IMR-90 (cell line): ENCODE results near the gene RMND5A. TPM values are rescaled to one million over a fixed set of nuclear protein-coding genes. Genes with fewer than 3 reads are reported as not detected.

Source experiments
- ATAC-seq: fragments of 200-7000 bp; cut with Tn5 transposase; 2 replicates; pipeline ENCODE4 v1.9.1; 2020; ENCODE audit warnings: low read depth, mild to moderate bottlenecking, moderate library complexity
- BruUV-seq: library from RNA; stranded (reverse); fragments of 400-500 nt; replicated peaks from 2 replicates; lab custom pipeline; 2021; lab: Mats Ljungman, UMichigan
- CTCF ChIA-PET: fragments of 300-600 bp; formaldehyde crosslinking; extraction: SDS; loops from one replicate; lab custom pipeline; 2021; ENCODE audit warnings: antibody characterized with exemption; lab: Yijun Ruan, JAX
- POLR2A ChIA-PET: fragments of 300-600 bp; sonication (Branson Sonifier 250); formaldehyde crosslinking; loops from one replicate; lab custom pipeline; 2022; ENCODE audit warnings: antibody characterized with exemption; ENCODE audit not compliant: unreplicated experiment; lab: Charles Lee
- DNase-seq: peaks from one replicate; pipeline ENCODE4 v3.0.0; 2013
- H2AFZ ChIP-seq: replicated peaks from 2 replicates; pipeline ENCODE3; 2013; ENCODE audit warnings: low read length, mild to moderate bottlenecking; ENCODE audit not compliant: poor library complexity
- H2AK5ac ChIP-seq: 2 replicates; pipeline ENCODE4 v1.6.1; 2013; ENCODE audit warnings: low read depth, low read length, inconsistent platforms
- H2AK9ac ChIP-seq: replicated peaks from 2 replicates; pipeline ENCODE3; 2013; ENCODE audit warnings: mild to moderate bottlenecking, low read depth, low read length, moderate library complexity; ENCODE audit not compliant: poor library complexity
- H2BK120ac ChIP-seq: 2 replicates; pipeline ENCODE4 v1.6.1; 2013; ENCODE audit warnings: low read depth, low read length, inconsistent platforms
- H2BK15ac ChIP-seq: 3 replicates; pipeline ENCODE4 v1.6.1; 2013; ENCODE audit warnings: low read depth, low read length, inconsistent platforms
- H2BK20ac ChIP-seq: 2 replicates; pipeline ENCODE4 v1.6.1; 2013; ENCODE audit warnings: low read depth, mild to moderate bottlenecking, inconsistent platforms, low read length, moderate library complexity
- H2BK5ac ChIP-seq: 2 replicates; pipeline ENCODE4 v1.6.1; 2013; ENCODE audit warnings: mild to moderate bottlenecking, low read depth, low read length, inconsistent platforms; ENCODE audit not compliant: poor library complexity, severe bottlenecking
- H3K14ac ChIP-seq: replicated peaks from 2 replicates; pipeline ENCODE4 v1.6.1; 2013; ENCODE audit warnings: low read depth, low read length, inconsistent platforms
- H3K18ac ChIP-seq: 2 replicates; pipeline ENCODE4 v1.6.1; 2013; ENCODE audit warnings: low read depth, low read length, control low read depth
- H3K23ac ChIP-seq: 2 replicates; pipeline ENCODE4 v1.6.1; 2013; ENCODE audit warnings: low read depth, low read length, inconsistent platforms
- H3K27ac ChIP-seq: 2 replicates; pipeline ENCODE4 v1.5.1; 2013; ENCODE audit warnings: mild to moderate bottlenecking, control low read depth, low read length; ENCODE audit not compliant: insufficient read depth
- H3K27me3 ChIP-seq: 2 replicates; pipeline ENCODE4 v1.6.1; 2013; ENCODE audit warnings: low read length; ENCODE audit not compliant: control insufficient read depth, insufficient read depth
- H3K36me3 ChIP-seq: 2 replicates; pipeline ENCODE4 v1.6.1; 2013; ENCODE audit warnings: low read length, mixed read lengths; ENCODE audit not compliant: control insufficient read depth, insufficient read depth
- H3K4ac ChIP-seq: 2 replicates; pipeline ENCODE4 v1.6.1; 2013; ENCODE audit warnings: low read depth, low read length, inconsistent platforms
- H3K4me1 ChIP-seq: 2 replicates; pipeline ENCODE4 v1.6.1; 2013; ENCODE audit warnings: low read length, mixed read lengths; ENCODE audit not compliant: control insufficient read depth, insufficient read depth
- H3K4me2 ChIP-seq: 2 replicates; pipeline ENCODE4 v1.6.1; 2013; ENCODE audit warnings: low read depth, mild to moderate bottlenecking, control low read depth, low read length, moderate library complexity
- H3K4me3 ChIP-seq: 2 replicates; pipeline ENCODE4 v1.5.1; 2013; ENCODE audit warnings: low read depth, mild to moderate bottlenecking, control low read depth, low read length, moderate library complexity; ENCODE audit not compliant: insufficient read depth
- H3K56ac ChIP-seq: 2 replicates; pipeline ENCODE4 v1.6.1; 2013; ENCODE audit warnings: low read length, inconsistent platforms; ENCODE audit not compliant: insufficient read depth; ENCODE audit errors: extremely low read depth
- H3K79me1 ChIP-seq, 2 experiments: 2 replicates each; pipeline ENCODE4 v1.6.1; 2013; ENCODE audit warnings: low read length in 2 of 2, inconsistent platforms in 1 of 2, low read depth in 1 of 2
- H3K9ac ChIP-seq: 2 replicates; pipeline ENCODE4 v1.6.1; 2013; ENCODE audit warnings: low read depth, low read length, control low read depth
- H3K9me1 ChIP-seq: 2 replicates; pipeline ENCODE4 v1.6.1; 2013; ENCODE audit warnings: low read length, inconsistent platforms; ENCODE audit not compliant: insufficient read depth
- H3K9me3 ChIP-seq: 2 replicates; pipeline ENCODE4 v1.6.1; 2013; ENCODE audit warnings: low read length; ENCODE audit not compliant: control insufficient read depth, insufficient read depth
- H4K20me1 ChIP-seq: 2 replicates; pipeline ENCODE4 v1.6.1; 2013; ENCODE audit warnings: low read length, inconsistent platforms; ENCODE audit not compliant: insufficient read depth
- H4K5ac ChIP-seq: 2 replicates; pipeline ENCODE4 v1.6.1; 2013; ENCODE audit warnings: mild to moderate bottlenecking, low read depth, low read length, control low read depth
- H4K8ac ChIP-seq, 2 experiments: 2 replicates each; pipeline ENCODE4 v1.6.1; 2013; ENCODE audit warnings: low read depth in 2 of 2, low read length in 2 of 2, control low read depth in 1 of 2, inconsistent platforms in 1 of 2
- H4K91ac ChIP-seq: 2 replicates; pipeline ENCODE4 v1.6.1; 2013; ENCODE audit warnings: low read depth, low read length, inconsistent platforms; ENCODE audit not compliant: insufficient read depth
- FOS ChIP-seq: fragments of 150-350 bp; IDR thresholded peaks from 2 replicates; pipeline ENCODE4 v1.6.1; 2016; ENCODE audit warnings: low read depth, low read length
- MAFK ChIP-seq: IDR thresholded peaks from 2 replicates; pipeline ENCODE4 v1.6.1; 2012; ENCODE audit warnings: low read depth, low read length, improper control_type of control experiment
- MXI1 ChIP-seq: IDR thresholded peaks from 2 replicates; pipeline ENCODE4 v1.6.1; 2012; ENCODE audit warnings: low read depth, mild to moderate bottlenecking, low read length, moderate library complexity, borderline replicate concordance
- NFE2L2 ChIP-seq: fragments of 150-350 bp; IDR thresholded peaks from 2 replicates; pipeline ENCODE4 v1.6.1; 2016; ENCODE audit warnings: low read depth, mild to moderate bottlenecking, low read length
- POLR2A ChIP-seq: IDR thresholded peaks from 2 replicates; pipeline ENCODE4 v1.6.1; 2012; ENCODE audit warnings: mild to moderate bottlenecking, low read depth, low read length
- RCOR1 ChIP-seq: IDR thresholded peaks from 2 replicates; pipeline ENCODE4 v1.6.1; 2012; ENCODE audit warnings: mild to moderate bottlenecking, low read length, improper control_type of control experiment; ENCODE audit not compliant: insufficient replicate concordance
- dilution Hi-C: fragments of 300-500 bp; cut with HindIII; formaldehyde crosslinking; loops from one replicate; pipeline ENCODE4 v1.14.3; 2018; ENCODE audit warnings: low sequenced_read_pairs; ENCODE audit not compliant: unreplicated experiment
- in situ Hi-C: fragments of 300-500 bp; cut with MboI; formaldehyde crosslinking; loops from 3 replicates; pipeline ENCODE4 v1.14.3; 2019; ENCODE audit warnings: low sequenced_read_pairs, inconsistent platforms, mixed read lengths
- intact Hi-C: fragments of 100-400 bp; cut with micrococcal nuclease; formaldehyde crosslinking; loops from 2 replicates; pipeline ENCODE4 v1.10.0; 2022
- polyA plus RNA-seq, 3 experiments: library from polyadenylated mRNA; depleted of rRNA; stranded (reverse); fragments of >200 nt; gene quantifications; 2 replicates each; pipeline ENCODE4 v1.2.3, GENCODE V29; 2012; ENCODE audit warnings: low replicate concordance in 1 of 3
- total RNA-seq: library from RNA; depleted of rRNA; stranded (reverse); fragments of >200 nt; gene quantifications from 2 replicates; pipeline ENCODE4 v1.2.3, GENCODE V29; 2012

RMND5A gene
- total and polyA plus RNA-seq, 2 of the 4 experiments (the other 2 are of a cell fraction) = 5.1 to 16.0 TPM

DNA sequence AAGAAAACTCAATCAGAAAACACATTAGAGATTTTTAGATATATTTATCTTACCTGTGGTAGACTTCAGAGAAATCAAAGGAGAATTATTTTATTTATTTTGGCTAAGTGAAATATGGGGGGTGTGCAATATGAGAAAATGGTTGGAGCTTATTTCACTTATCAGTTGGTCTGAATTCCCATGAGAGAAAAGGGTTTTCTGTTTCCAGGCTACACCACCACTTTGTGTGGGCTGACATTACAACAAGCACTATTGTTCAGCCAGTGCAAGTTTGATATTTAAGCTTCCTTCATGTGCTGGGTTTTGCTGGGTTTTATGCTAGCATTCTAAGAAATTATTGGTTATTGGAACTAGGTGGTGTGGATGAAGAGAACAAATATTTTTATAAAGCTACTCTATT is 33.5 kb downstream of the RMND5A start:
- H4K91ac ChIP-seq = no peak overlapping the region
- dilution Hi-C loops (no loop called here), intact Hi-C loops (no loop called here), in situ Hi-C loops (no loop called here)
- no peak for ATAC-seq
- H3K56ac ChIP-seq = no peak overlapping the region
- H2BK5ac ChIP-seq = no peak overlapping the region
- no peaks in the 10 kb centered on the region for H3K27me3 ChIP-seq
- no peaks in the 10 kb centered on the region; the same call in 1 of the 2 replicates for H3K9me3 ChIP-seq
- H3K18ac ChIP-seq = no peak overlapping the region
- ChIA-PET POLR2A (no interaction called here), CTCF (interaction anchor here (0.6 to 2.0 kb wide), 2 partner anchors 11 to 556 kb away, joined by 3 to 14 read pairs; no protein-coding TSS in a partner anchor)
- no peak overlapping the region for H3K4ac ChIP-seq
- H2BK15ac ChIP-seq = no peak overlapping the region
- H4K8ac ChIP-seq = no peak overlapping the region
- no peak overlapping the region for H3K4me2 ChIP-seq
- H2AK9ac ChIP-seq = no peak overlapping the region
- H3K9ac ChIP-seq = no peak overlapping the region
- no peak overlapping the region for H3K14ac ChIP-seq
- H3K27ac ChIP-seq = no peak overlapping the region
- no peak overlapping the region for H2AK5ac ChIP-seq
- TF ChIP-seq FOS = no peak
- TF ChIP-seq POLR2A = no peak
- TF ChIP-seq MAFK = no peak
- TF ChIP-seq RCOR1 = no peak
- no peak for TF ChIP-seq NFE2L2
- TF ChIP-seq MXI1 = no peak
- H3K9me1 ChIP-seq = no peaks in the 10 kb centered on the region
- H2BK20ac ChIP-seq = no peak overlapping the region
- no peak overlapping the region for H4K5ac ChIP-seq
- H3K4me3 ChIP-seq = no peak overlapping the region
- no peak overlapping the region for H3K23ac ChIP-seq
- H3K36me3 ChIP-seq = peaks cover 3% of the 10 kb centered on the region; the same call in 1 of the 2 replicates
- no peaks in the 10 kb centered on the region; the same call in 1 of the 2 replicates for H4K20me1 ChIP-seq
- no TSS peak for BruUV-seq
- no peak overlapping the region for H2AFZ ChIP-seq
- peaks cover 3% of the 10 kb centered on the region in 2 experiments; a peak in 2 of 4 replicates for H3K79me1 ChIP-seq
- H2BK120ac ChIP-seq = no peak overlapping the region
- DNase-seq = no peak
- no peaks in the 10 kb centered on the region for H3K4me1 ChIP-seq
